ENCODE results near the gene GEMIN5. TPM values are rescaled to one million over a fixed set of nuclear protein-coding genes. Genes with fewer than 3 reads are reported as not detected.
A peak's percentile ranks its signal among the peaks of the same experiment; 100 is the strongest.
"Not testable (repeated sequence)": the region's sequence is repeated elsewhere in the genome, so short reads cannot be mapped to it uniquely, and the experiment has no call there.

Gene GEMIN5
- total and polyA plus RNA-seq, 2 donors, result 9.3 to 18.0 TPM

DNA sequence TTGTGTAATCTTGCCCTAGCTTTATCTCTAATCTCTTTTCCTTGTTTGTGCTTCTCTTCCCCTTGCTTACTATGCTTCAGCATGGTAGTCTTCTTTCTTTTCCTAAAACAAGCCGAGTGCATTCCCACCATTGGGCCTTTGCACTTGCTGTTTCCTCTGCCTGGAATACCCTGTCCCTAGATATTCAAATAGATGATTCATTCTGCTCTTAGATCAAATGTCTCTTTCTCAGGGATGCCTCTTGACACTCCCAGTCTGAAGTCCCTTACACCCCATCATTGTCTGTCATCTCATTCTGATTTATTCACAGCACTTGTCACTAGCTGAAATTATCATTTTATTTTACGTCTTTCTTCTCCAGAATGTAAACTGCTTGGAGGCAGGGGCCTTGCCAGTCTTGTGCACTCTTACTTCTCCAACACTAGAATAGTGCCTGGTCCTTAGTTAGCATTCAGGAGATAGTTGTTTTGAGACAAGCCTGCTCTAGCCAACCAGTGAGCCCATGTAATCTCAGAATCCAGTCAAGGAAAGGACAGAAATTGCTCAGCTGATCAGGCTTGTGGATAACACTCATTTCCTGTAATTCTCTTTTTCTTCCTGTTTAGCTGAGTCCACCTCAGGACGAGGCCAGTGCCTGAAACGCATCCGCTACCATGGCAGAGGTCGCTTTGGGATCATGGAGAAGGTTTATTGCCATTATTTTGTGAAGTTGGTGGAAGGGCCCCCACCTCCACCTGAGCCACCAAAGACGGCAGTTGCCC is 28.2 kb upstream of the GEMIN5 start:
- Histone ChIP-seq H3K4me3 (ENCODE audit: low read depth, low read length) (no peak overlapping the region), H3K27ac (ENCODE audit: low read depth) (no peak overlapping the region), H3K36me3 (ENCODE audit: insufficient read depth) (peaks cover 2% of the 10 kb centered on the region), H3K4me1 (ENCODE audit: insufficient read depth) (no peaks in the 10 kb centered on the region)
- WGBS, result 87% methylated on average over 7 of the region's 7 CpGs
- DNase-seq (ENCODE audit: extremely low spot score), result no peak

GRCh38 chr5:154962494-154962893 is 24.5 kb upstream of the GEMIN5 start:
- 96% methylated on average over 1 of the region's 1 CpG for WGBS
- DNase-seq (ENCODE audit: extremely low spot score), result no peak
- Histone ChIP-seq H3K4me1 (ENCODE audit: insufficient read depth) (no peaks in the 10 kb centered on the region), H3K27ac (ENCODE audit: low read depth) (no peak overlapping the region), H3K36me3 (ENCODE audit: insufficient read depth) (peaks cover 1% of the 10 kb centered on the region), H3K4me3 (ENCODE audit: low read depth, low read length) (no peak overlapping the region)

GRCh38 chr5:154956712-154957111 is 18.7 kb upstream of the GEMIN5 start:
- peaks cover 2% of the 10 kb centered on the region for H3K36me3 ChIP-seq (ENCODE audit: insufficient read depth)
- DNase-seq (ENCODE audit: extremely low spot score), result no peak

GRCh38 chr5:154949781-154950180 is 11.8 kb upstream of the GEMIN5 start:
- Histone ChIP-seq H3K4me3 (ENCODE audit: low read depth, low read length) (no peak overlapping the region), H3K36me3 (ENCODE audit: insufficient read depth) (no peaks in the 10 kb centered on the region), H3K27ac (ENCODE audit: low read depth) (no peak overlapping the region), H3K4me1 (ENCODE audit: insufficient read depth) (no peaks in the 10 kb centered on the region)
- DNase-seq (ENCODE audit: extremely low spot score), result no peak
- WGBS, result 85% methylated on average over 2 of the region's 2 CpGs

More at GRCh38 chr5:154956712-154957111, 18.7 kb upstream of the GEMIN5 start:
- H3K4me3 ChIP-seq (ENCODE audit: low read depth, low read length), result no peak overlapping the region
- no peaks in the 10 kb centered on the region for H3K4me1 ChIP-seq (ENCODE audit: insufficient read depth)
- H3K27ac ChIP-seq (ENCODE audit: low read depth), result no peak overlapping the region

DNA sequence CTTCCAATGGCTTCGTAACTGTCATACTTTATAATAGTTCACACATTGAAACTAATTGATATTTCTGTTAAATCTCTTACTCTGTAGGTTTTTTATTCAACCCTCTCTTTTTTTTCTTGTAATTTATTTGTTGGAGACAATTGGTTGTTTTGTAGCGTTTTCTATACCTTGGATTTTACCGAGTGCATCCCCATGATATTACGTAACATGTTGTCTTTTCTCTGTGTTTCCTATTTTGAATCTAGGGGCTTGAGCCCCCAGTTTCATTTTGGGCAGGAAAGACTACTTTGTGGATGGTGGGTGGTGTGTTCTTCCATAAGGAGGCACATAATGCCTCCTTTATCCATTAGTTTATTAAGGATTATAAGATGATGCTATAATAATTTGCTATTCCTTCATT is 10.3 kb upstream of the GEMIN5 start:
- no peaks in the 10 kb centered on the region for H3K4me1 ChIP-seq (ENCODE audit: insufficient read depth)
- no peak overlapping the region for H3K27ac ChIP-seq (ENCODE audit: low read depth)
- no peaks in the 10 kb centered on the region for H3K36me3 ChIP-seq (ENCODE audit: insufficient read depth)
- 96% methylated on average over 4 of the region's 4 CpGs for WGBS
- no peak for DNase-seq (ENCODE audit: extremely low spot score)
- H3K4me3 ChIP-seq (ENCODE audit: low read depth, low read length), result no peak overlapping the region

DNA sequence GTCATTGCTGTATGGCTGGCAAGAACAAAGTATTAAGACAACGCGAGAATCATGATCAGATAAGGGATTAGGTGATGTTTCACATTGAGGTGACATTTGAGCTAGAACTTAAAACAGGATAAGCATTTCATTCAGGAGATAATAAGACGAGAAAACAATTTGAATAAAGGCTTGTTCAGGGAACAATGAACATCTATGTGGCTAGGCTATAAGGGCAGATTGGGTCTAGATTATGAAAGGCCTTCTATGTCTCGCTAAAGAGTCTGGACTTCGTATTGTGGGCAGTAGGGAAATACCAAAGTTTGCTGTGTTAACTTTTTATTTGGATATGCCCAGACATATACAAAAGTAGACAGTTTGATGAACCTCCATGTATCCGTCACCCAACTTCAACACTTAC is 9.8 kb upstream of the GEMIN5 start:
- Histone ChIP-seq H3K27ac (ENCODE audit: low read depth) (no peak overlapping the region), H3K4me1 (ENCODE audit: insufficient read depth) (no peaks in the 10 kb centered on the region), H3K4me3 (ENCODE audit: low read depth, low read length) (no peak overlapping the region), H3K36me3 (ENCODE audit: insufficient read depth) (no peaks in the 10 kb centered on the region)
- 84% methylated on average over 6 of the region's 6 CpGs for WGBS
- no peak for DNase-seq (ENCODE audit: extremely low spot score)

DNA sequence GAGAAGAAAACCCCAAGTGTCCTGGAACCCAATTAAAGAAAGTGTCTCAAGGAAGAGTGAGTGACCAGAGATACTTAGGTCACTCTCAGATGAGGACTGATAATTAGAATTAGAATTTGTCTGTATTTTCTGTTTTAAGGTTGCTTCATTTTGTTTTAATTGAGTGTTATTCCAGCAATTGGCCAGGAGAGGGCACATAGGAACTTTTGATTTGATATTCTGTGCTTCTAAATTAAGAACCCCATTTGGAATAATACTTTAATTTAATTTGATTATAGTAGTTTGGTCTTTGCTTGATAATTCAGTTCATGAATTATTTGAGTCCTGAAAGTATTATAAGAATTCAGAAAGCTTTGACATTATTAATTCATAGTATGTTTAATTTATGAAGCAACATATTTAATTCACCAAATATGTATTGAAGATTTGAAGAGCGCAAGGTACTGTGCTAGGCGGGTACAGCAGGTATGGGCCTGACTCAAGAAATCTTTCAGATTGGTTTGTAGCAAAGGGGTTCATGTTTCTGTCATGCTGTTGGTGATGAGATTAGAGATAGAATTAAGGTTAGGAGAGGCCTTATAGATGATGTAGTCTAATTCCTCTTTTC is 7.8 kb upstream of the GEMIN5 start:
- WGBS, result 98% methylated on average over 2 of the region's 2 CpGs
- DNase-seq (ENCODE audit: extremely low spot score), result no peak
- no peak overlapping the region for H3K4me3 ChIP-seq (ENCODE audit: low read depth, low read length)
- H3K36me3 ChIP-seq (ENCODE audit: insufficient read depth), result no peaks in the 10 kb centered on the region
- no peaks in the 10 kb centered on the region for H3K4me1 ChIP-seq (ENCODE audit: insufficient read depth)
- no peak overlapping the region for H3K27ac ChIP-seq (ENCODE audit: low read depth)

- H3K4me3 ChIP-seq (ENCODE audit: low read depth, low read length), result no peak overlapping the region
- no peak overlapping the region for H3K27ac ChIP-seq (ENCODE audit: low read depth)
- DNase-seq (ENCODE audit: extremely low spot score), result no peak
- no peaks in the 10 kb centered on the region for H3K4me1 ChIP-seq (ENCODE audit: insufficient read depth)
- H3K36me3 ChIP-seq (ENCODE audit: insufficient read depth), result no peaks in the 10 kb centered on the region
Measured at GRCh38 chr5:154944716-154945115, 6.7 kb upstream of the GEMIN5 start.

- no peak overlapping the region for H3K4me3 ChIP-seq (ENCODE audit: low read depth, low read length)
- DNase-seq (ENCODE audit: extremely low spot score), result no peak
- no peak overlapping the region for H3K27ac ChIP-seq (ENCODE audit: low read depth)
- 89% methylated on average over 5 of the region's 5 CpGs for WGBS
- no peaks in the 10 kb centered on the region for H3K4me1 ChIP-seq (ENCODE audit: insufficient read depth)
- H3K36me3 ChIP-seq (ENCODE audit: insufficient read depth), result no peaks in the 10 kb centered on the region
Measured at GRCh38 chr5:154943527-154943926, 5.5 kb upstream of the GEMIN5 start.

DNA sequence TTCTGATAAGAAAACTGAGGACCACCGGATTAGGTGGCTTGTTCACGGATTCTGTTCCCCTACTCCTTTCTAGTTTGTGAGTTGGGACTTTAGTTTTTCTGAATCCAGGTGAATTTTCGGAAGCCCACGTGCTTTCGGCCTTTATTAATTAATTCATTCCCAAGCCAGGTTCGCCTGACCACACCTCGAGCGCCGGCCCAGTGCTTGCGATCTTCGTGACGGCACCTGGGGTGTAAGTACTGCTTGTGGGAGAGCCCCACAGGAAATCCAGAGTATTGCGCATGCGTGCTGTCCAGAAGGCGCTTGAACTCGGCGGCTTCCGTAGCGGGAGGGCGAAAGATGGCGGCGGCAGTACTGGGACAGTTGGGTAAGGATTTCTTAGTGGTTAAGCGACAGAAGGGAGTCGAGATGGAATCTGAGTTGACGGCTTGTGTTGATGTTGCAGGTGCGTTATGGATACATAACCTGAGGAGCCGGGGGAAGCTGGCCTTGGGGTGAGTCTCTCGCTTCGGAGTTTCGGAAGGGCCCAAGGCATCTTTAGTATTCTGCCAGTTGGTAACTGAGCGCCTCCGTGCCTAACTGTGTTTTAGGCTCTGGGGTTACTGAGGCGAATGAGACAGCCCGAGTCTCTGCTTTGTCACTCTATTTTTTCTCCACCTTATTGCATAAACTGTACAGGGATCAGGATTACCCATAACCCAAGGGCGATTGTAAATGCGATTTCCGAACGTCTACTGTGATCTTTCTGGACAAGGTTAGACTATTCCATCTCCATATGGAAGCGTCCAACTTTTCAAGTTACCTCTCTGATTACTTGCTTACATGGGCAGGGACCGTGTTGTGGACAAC is 3.0 kb upstream of the GEMIN5 start, which contains the start of gene MRPL22:
Gene MRPL22 (plus strand): TSS at position 302 of the 849 bp plus-strand sequence. CDS start 38 bp downstream, at position 340.
- H3K4me3 ChIP-seq (ENCODE audit: low read depth, low read length), result peak within 1 kb of the TSS; percentile 79
- 1% methylated on average over 40 of the region's 40 CpGs for WGBS
- no peaks in the 10 kb centered on the region for H3K4me1 ChIP-seq (ENCODE audit: insufficient read depth)
- DNase-seq (ENCODE audit: extremely low spot score), result peak; percentile 89
- no peaks in the 10 kb centered on the region for H3K36me3 ChIP-seq (ENCODE audit: insufficient read depth)
- no peak within 1 kb of the TSS for H3K27ac ChIP-seq (ENCODE audit: low read depth)

GRCh38 chr5:154940375-154940771 is 2.4 kb upstream of the GEMIN5 start:
- no peak overlapping the region for H3K27ac ChIP-seq (ENCODE audit: low read depth)
- no peaks in the 10 kb centered on the region for H3K36me3 ChIP-seq (ENCODE audit: insufficient read depth)
- no peaks in the 10 kb centered on the region for H3K4me1 ChIP-seq (ENCODE audit: insufficient read depth)
- WGBS, result 80% methylated on average over 9 of the region's 9 CpGs
- no peak for DNase-seq (ENCODE audit: extremely low spot score)
- peak overlapping the region; percentile 79 for H3K4me3 ChIP-seq (ENCODE audit: low read depth, low read length)

DNA sequence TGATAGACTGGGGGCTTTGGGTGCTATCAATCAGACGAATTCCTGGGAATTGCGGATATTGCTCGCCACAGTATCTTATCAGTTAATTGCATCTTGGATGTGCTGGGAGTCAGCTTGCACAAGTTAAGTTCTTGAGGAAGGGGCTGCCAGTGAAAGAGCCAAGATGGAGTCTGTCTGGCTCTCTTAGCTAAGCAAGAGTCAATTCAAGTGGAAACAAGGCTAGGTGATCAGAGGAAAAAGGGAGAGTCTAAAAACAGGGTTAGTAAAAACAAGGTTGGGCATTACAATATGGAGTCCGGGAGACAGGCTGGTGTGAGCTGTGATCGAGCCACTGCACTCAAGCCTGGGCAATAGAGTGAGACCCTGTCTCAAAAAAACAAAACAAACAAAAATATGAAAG is 1.4 kb upstream of the GEMIN5 start:
- DNase-seq (ENCODE audit: extremely low spot score); H3K27ac ChIP-seq (ENCODE audit: low read depth); H3K4me3 ChIP-seq (ENCODE audit: low read depth, low read length); H3K4me1 ChIP-seq (ENCODE audit: insufficient read depth); H3K36me3 ChIP-seq (ENCODE audit: insufficient read depth): not testable (repeated sequence)
- 71% methylated on average over 5 of the region's 5 CpGs for WGBS

- H3K36me3 ChIP-seq (ENCODE audit: insufficient read depth), result no peaks in the 10 kb centered on the region
- no peaks in the 10 kb centered on the region for H3K4me1 ChIP-seq (ENCODE audit: insufficient read depth)
- H3K4me3 ChIP-seq (ENCODE audit: low read depth, low read length), result peak overlapping the region; percentile 71
- no peak for DNase-seq (ENCODE audit: extremely low spot score)
- 15% methylated on average over 11 of the region's 11 CpGs for WGBS
- H3K27ac ChIP-seq (ENCODE audit: low read depth), result no peak overlapping the region
Measured at GRCh38 chr5:154937186-154937717, 759 bp downstream of the GEMIN5 start.

Data from urinary bladder (tissue), 4 donors.